Right cardiac atrium (tissue), 5 donors: ENCODE data around the gene SREBF2. TPM values are rescaled to one million over a fixed set of nuclear protein-coding genes. Genes with fewer than 3 reads are reported as not detected.
"Not testable (repeated sequence)": the region's sequence is repeated elsewhere in the genome, so short reads cannot be mapped to it uniquely, and the experiment has no call there.

ENCODE experiments used
- ATAC-seq, 2 donors: fragments of 200-7000 bp; cut with Tn5 transposase; one replicate each; pipeline versions ENCODE4 v1.8.0 to v1.9.1; 2020; ENCODE audit warnings: moderate library complexity in 2 of 2, mild to moderate bottlenecking in 1 of 2
- DNase-seq, 3 donors: peaks; one replicate each; pipeline ENCODE4 v3.0.0-alpha.2; 2020
- H3K27ac ChIP-seq: one replicate; pipeline ENCODE4 v1.5.1; 2013; ENCODE audit warnings: mild to moderate bottlenecking, low read length, control low read depth, moderate library complexity
- H3K27me3 ChIP-seq: one replicate; pipeline ENCODE4 v1.6.1; 2013; ENCODE audit not compliant: control insufficient read depth, insufficient read depth
- H3K4me1 ChIP-seq: one replicate; pipeline ENCODE4 v1.6.1; 2013; ENCODE audit warnings: low read length; ENCODE audit not compliant: control insufficient read depth, insufficient read depth
- H3K4me3 ChIP-seq: one replicate; pipeline ENCODE4 v1.5.1; 2013; ENCODE audit warnings: low read length, control low read depth
- H3K9me3 ChIP-seq: one replicate; pipeline ENCODE4 v1.6.1; 2013; ENCODE audit warnings: low read length; ENCODE audit not compliant: control insufficient read depth
- WGBS: extraction: QIAGEN DNeasy Blood & Tissue Kit; methylation state at CpG from one replicate; pipeline ENCODE4 v1.1.7; 2013; 5-methylcytosine and 5-hydroxymethylcytosine counted together
- intact Hi-C, 4 donors: fragments of 100-400 bp; cut with DNase I; formaldehyde crosslinking; loops; one replicate each; pipeline versions ENCODE4 v1.11.0 to v1.14.0; 2022 to 2023
- polyA plus RNA-seq: library from polyadenylated mRNA; stranded (reverse); fragments of 200-250 nt; gene quantifications from one replicate; pipeline ENCODE4 v1.2.3, GENCODE V29; 2013
- total RNA-seq, 4 donors: library from RNA; stranded (reverse); fragmentation: NEBNext Ultra II Directional; extraction: Animal tissue kit (Norgen Biotek cat#: 25700); gene quantifications; one replicate each; pipeline ENCODE4 v1.2.1, GENCODE V29; 2021
- donor health status: healthy with polysubstance abuse.
- donor health status: DM: no; HTN: yes; CAD: no.
- donor health status: DM: no; HTN: no; CAD: no.
- donor health status: DM: no; HTN: yes; CAD: no; lungs with severe emphysema.
- donor health status: DM: yes; HTN: yes; CAD: no.

The SREBF2 gene
- total and polyA plus RNA-seq, 5 donors: 71.2 to 119 (median 99.9) TPM

DNA sequence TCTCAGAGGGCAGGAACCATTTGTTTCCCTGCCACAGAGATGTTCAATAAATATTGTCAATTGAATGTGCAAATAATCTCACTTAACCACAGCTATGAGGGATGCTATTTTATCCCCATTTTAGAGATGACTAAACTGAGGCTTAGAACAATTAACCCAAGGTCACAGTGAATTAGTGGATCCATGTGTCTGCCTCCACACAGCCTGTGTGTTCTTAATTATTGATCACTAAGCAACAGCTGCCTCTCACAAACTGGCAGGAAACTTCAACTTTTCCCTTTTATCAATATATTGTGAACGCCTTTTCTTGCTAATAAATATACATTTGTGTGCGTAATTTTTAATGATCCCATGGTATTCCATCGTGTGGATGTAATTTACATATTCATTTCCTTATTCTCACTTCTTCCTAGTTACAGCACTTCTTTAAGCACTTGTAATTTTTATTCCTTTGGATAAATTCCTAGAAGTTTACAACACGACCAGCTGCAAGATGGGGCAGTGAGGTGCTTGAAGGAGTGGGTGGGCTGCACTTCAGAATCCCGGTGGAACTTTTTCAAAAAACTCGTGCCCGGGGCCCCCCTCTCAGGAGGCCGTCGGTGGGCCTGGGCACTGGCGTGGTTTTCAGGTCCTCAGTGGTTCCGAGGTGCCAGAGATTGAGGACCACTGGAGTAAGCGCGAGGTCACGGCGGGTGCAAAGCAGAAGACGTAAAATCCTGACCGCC is 915 bp upstream of the SREBF2 start:
- H3K27me3 ChIP-seq: no peaks in the 10 kb centered on the region
- DNase-seq (no peak), ATAC-seq (no peak)
- WGBS: 13% methylated on average over 17 of the region's 17 CpGs
- H3K27ac ChIP-seq: peak overlapping the region; percentile 64
- H3K4me1 ChIP-seq: peaks cover 8% of the 10 kb centered on the region
- peak overlapping the region; percentile 38 for H3K4me3 ChIP-seq
- intact Hi-C loops: no loop called here
- H3K9me3 ChIP-seq: no peaks in the 10 kb centered on the region

DNA sequence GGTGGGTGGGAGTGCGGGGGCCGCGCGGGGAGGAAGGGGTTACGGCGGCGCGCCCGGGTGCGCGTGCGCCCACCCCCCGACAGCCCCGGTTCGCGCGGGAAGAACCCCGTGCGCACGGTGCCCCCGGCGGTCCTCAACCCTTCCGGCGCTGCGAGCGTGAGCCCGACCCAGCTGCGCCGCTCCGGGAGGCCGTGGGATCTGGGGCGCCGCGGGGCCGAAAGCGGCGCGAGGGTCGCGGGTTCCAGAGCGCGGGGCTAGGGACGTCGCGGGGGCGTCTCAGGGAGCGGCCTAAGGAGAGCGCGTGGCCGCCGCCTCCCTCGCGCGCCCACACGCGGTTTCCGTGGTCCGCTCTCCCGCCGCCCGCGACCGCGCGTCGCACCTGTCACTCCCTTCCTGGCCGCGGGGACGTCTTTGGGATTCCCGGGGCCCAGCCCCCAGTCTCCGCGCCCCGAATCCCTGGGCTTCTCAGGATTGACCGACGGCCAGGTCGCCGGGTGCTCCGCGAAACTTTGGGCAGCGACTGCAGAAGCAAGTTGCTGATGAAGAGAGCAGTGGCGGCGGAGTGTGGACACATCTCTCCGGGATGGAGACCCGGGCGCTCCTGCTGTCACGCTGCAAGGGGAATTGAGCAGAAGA is 582 bp downstream of the SREBF2 start:
- H3K27me3 ChIP-seq: no peaks in the 10 kb centered on the region
- H3K9me3 ChIP-seq: no peaks in the 10 kb centered on the region
- peak; percentile 17 to 18 for ATAC-seq
- peak overlapping the region; percentile 86 for H3K4me3 ChIP-seq
- intact Hi-C loops: no loop called here
- peaks cover 5% of the 10 kb centered on the region for H3K4me1 ChIP-seq
- peak; percentile 47 to 81 (median 77) for DNase-seq
- H3K27ac ChIP-seq: peak overlapping the region; percentile 83
- WGBS: under 1% methylated on average over 86 of the region's 86 CpGs

DNA sequence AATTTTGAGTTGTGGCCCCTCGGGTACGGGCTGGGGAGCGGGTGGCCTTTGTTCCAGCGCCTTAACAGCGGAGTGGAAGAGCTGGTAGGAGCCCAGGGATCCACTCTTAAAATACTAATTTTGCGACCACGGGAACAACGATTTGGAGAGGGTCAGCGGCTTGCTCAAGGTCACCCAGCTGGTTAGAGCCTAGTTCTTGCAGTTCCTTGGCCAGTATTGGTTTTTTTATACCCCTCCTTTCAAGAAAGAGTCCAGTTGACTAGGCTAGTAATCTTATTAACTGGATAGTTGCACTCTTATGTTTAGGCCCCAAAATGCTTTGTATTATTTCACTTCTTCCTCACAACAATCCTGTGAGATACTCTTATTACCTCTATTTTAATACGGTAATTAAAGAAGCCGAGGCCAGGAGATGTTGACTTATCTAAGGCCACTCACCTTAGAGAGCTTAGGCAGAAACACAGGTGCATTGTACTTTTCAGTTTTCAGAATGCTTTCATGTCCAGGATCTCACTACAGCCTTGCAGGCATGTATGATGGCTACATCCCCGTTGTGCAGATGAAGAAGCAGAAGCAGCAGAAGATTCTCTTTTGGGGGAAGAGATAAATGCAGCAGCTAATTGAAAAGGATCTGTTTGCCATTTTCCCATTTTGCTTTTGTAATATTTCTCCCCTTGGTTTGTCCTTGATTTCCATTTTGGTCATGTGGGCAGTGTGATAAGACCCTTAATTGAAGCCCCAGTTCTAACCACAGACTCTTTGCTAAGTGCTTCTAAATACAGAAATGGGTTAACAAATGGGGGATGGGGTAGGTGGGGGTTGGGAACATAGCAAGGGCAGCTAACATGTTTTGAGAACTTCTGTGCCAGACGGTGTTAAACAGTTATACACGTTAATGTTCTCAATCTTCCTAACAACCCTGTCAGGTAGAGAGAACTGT is 1.4 kb downstream of the SREBF2 start:
- 11% methylated on average over 14 of the region's 14 CpGs for WGBS
- no peak for ATAC-seq
- Histone ChIP-seq H3K9me3 (no peaks in the 10 kb centered on the region), H3K4me1 (peaks cover 12% of the 10 kb centered on the region), H3K4me3 (peak overlapping the region; percentile 86), H3K27me3 (no peaks in the 10 kb centered on the region), H3K27ac (peak overlapping the region; percentile 83)
- no peak for DNase-seq
- intact Hi-C loops: no loop called here

DNA sequence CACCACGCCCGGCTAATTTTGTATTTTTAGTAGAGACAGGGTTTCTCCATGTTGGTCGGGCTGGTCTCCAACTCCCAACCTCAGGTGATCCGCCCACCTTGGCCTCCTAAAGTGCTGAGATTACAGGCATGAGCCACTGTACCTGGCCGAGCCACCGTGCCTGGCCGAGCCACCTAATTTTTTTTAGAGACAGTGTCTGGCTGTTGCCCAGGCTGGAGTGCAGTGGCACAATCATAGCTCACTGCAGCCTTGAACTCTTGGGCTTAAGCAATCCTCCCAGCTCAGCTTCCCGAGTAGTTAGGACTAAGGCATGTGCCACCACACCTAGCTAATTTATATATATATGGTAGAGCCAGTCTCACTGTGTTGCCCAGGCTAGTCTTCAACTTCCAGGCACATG is 2.6 kb downstream of the SREBF2 start:
- intact Hi-C loops, H3K27me3 ChIP-seq, H3K4me3 ChIP-seq, ATAC-seq, H3K27ac ChIP-seq, DNase-seq, H3K9me3 ChIP-seq: not testable (repeated sequence)
- 88% methylated on average over 8 of the region's 8 CpGs for WGBS
- peaks cover 13% of the 10 kb centered on the region for H3K4me1 ChIP-seq

- no peaks in the 10 kb centered on the region for H3K9me3 ChIP-seq
- H3K27ac ChIP-seq: no peak overlapping the region
- no peak overlapping the region for H3K4me3 ChIP-seq
- H3K4me1 ChIP-seq: peaks cover 17% of the 10 kb centered on the region
- H3K27me3 ChIP-seq: no peaks in the 10 kb centered on the region
- intact Hi-C loops: no loop called here
- DNase-seq (no peak), ATAC-seq (no peak)
- WGBS: 90% methylated on average over 2 of the region's 2 CpGs
These were observed 3.6 kb downstream of the SREBF2 start for GRCh38 chr22:41836551-41836950.

- Histone ChIP-seq H3K27me3 (no peaks in the 10 kb centered on the region), H3K9me3 (no peaks in the 10 kb centered on the region), H3K4me3 (no peak overlapping the region), H3K4me1 (peaks cover 17% of the 10 kb centered on the region), H3K27ac (peak overlapping the region; percentile 64)
- ATAC-seq (no peak), DNase-seq (no peak)
- intact Hi-C loops: no loop called here
- 42% methylated on average over 1 of the region's 1 CpG for WGBS
These were observed 6.1 kb downstream of the SREBF2 start for GRCh38 chr22:41838842-41839618.

DNA sequence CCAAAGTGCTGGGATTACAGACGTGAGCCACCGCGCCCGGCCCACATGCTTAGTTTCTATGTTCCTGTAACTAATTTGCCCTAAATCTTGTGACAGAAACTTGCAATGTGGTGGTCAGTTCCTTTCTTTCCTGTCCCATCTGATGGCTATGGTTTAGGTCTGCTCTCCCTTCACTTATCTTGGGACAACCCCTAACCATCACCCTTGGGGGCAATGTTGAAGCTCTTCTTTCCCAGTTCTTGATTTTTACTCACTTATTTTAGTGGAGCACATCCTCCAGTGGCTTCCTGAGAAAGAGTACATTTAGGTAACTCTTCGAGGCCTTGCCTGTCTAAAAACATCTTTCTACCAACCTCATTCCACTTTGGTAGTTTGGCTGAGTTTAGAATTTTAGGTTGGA is 7.3 kb downstream of the SREBF2 start:
- no peak overlapping the region for H3K27ac ChIP-seq
- WGBS: 88% methylated on average over 5 of the region's 5 CpGs

DNA sequence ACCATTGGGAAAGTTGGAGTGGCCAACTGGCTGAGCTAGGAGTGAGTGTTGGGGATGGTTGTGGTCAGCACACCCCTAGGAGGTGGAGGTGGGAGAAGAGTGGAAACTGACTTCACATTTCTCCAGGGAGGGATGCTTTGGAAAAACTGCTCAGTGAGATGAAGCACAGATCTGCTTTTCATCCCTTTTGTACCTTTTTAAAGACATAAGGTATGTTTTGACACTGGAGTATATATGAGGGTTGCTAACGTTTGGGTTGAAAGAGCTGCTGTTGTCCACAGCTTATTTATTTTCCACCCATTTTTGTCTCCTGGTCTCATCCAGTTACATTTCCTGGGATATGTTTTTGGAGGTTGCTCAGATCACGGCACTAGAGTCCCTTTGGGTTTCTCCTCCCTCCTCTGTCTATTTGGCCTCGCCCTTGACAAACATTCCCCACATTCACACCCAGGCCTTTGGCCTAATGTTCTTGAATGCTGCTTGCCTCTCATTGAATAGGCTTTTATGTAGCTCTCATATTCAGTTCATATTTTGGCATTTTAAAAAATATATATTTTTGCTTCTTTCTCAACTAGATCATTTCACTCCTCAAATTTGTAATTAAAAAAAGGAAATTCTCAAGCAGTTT is 8.3 kb downstream of the SREBF2 start:
- ATAC-seq: peak; percentile 55 to 66
- 28% methylated on average over 3 of the region's 3 CpGs for WGBS
- H3K4me3 ChIP-seq: no peak overlapping the region
- no peaks in the 10 kb centered on the region for H3K27me3 ChIP-seq
- H3K4me1 ChIP-seq: peaks cover 24% of the 10 kb centered on the region
- H3K9me3 ChIP-seq: no peaks in the 10 kb centered on the region
- H3K27ac ChIP-seq: peak overlapping the region; percentile 42
- intact Hi-C loops: no loop called here
- peak in 1 of 3 donors; percentile 61 for DNase-seq

More for the DNA sequence above, 7.3 kb downstream of the SREBF2 start:
- intact Hi-C loops: no loop called here
- H3K9me3 ChIP-seq: no peaks in the 10 kb centered on the region
- no peak overlapping the region for H3K4me3 ChIP-seq
- ATAC-seq: no peak
- peaks cover 20% of the 10 kb centered on the region for H3K4me1 ChIP-seq
- DNase-seq: no peak
- H3K27me3 ChIP-seq: no peaks in the 10 kb centered on the region

DNA sequence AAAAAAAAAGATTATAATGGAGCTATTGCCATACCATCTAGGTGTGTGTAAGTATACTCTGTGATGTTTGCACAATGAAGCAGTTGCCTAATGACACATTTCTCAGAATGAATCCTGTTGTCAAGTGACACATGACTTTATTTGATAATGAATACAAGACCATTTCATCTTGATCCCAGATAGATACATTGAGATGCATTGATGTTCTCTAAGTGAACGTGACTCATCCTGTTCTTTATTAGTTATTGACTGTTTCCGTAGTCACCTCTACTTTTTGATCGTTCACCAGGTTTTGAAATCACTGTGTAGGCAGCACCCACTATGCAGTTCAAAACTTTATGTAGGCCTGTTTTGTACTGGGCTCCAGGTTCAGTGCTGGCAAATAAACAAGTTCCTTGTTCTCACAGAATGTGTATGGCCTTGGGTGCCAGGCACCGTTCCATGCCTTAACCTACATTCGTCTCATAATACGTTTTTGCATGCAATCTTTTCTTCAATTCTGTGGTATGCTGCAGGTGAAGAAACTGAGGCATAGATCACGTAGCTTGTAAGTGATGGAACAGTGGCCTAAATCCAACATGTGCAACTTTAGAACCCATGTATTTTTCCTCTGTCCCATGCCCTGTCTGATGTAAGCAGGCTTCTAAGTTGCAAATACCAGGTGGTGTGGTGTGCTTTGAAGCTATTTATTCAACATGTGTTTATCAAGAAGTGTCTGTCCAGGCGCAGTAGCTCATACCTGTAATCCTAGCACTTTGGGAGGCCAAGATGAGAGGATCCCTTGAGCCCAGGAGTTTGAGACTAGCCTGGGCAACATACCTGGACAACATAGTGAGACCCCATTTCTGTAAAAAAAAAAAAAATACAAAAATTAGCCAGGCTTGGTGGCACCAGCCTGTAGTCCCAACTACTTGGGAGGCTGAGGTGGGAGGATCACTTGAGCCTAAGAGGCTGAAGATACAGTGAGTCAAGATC is 10.4 kb downstream of the SREBF2 start:
- DNase-seq (no peak), ATAC-seq (no peak)
- Histone ChIP-seq H3K27me3 (no peaks in the 10 kb centered on the region), H3K27ac (no peak overlapping the region), H3K4me3 (no peak overlapping the region), H3K9me3 (no peaks in the 10 kb centered on the region), H3K4me1 (peaks cover 24% of the 10 kb centered on the region)
- intact Hi-C loops: no loop called here
- WGBS: 92% methylated on average over 8 of the region's 8 CpGs
